ENCODE results near the gene CADM1. TPM values are rescaled to one million over a fixed set of nuclear protein-coding genes. Genes with fewer than 3 reads are reported as not detected.

Gene CADM1
- total RNA-seq, 1 donor from 2014 or later, result 41.7 TPM

- DNase-seq (ENCODE audit: low read depth), result no peak
- TF ChIP-seq CTCF (IDR thresholded peaks at IDR 0.05; ENCODE audit: insufficient read depth, low read length, poor library complexity, severe bottlenecking), result no peak
- Histone ChIP-seq H3K4me3 (ENCODE audit: low read depth, low read length) (no peak overlapping the region), H3K36me3 (ENCODE audit: control insufficient read depth, insufficient read depth, low read length) (no peaks in the 10 kb centered on the region), H3K27me3 (ENCODE audit: control insufficient read depth, insufficient read depth, low read length) (no peaks in the 10 kb centered on the region)
Measured at GRCh38 chr11:115182282-115182955, 321.8 kb downstream of the CADM1 start.

DNA sequence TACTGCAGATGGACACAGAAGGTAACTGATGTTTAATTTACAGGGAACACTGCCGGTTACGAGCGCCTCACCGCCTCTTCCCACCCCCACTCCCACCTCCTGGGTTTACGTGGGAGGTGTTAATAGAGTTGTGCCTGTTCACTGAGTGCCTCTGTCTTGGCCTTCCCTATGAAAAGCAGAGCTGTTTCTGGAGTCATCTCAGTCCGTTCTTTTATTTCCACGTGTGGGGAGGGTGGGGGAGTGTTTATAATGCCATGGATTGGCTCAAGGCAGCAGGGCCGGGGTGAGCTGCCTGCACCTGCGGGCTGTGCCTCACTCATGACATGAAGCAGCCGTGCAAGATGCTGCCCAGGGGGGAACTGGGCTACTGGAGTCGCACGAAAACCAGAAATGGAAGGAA is 322.7 kb downstream of the CADM1 start:
- Histone ChIP-seq H3K4me3 (ENCODE audit: low read depth, low read length) (no peak overlapping the region), H3K36me3 (ENCODE audit: control insufficient read depth, insufficient read depth, low read length) (no peaks in the 10 kb centered on the region), H3K27me3 (ENCODE audit: control insufficient read depth, insufficient read depth, low read length) (peaks cover under 1% of the 10 kb centered on the region)
- no peak for TF ChIP-seq CTCF (IDR thresholded peaks at IDR 0.05; ENCODE audit: insufficient read depth, low read length, poor library complexity, severe bottlenecking)
- no peak for DNase-seq (ENCODE audit: low read depth)

- no peak overlapping the region for H3K4me3 ChIP-seq (ENCODE audit: low read depth, low read length)
- TF ChIP-seq CTCF (IDR thresholded peaks at IDR 0.05; ENCODE audit: insufficient read depth, low read length, poor library complexity, severe bottlenecking), result no peak
- no peaks in the 10 kb centered on the region for H3K36me3 ChIP-seq (ENCODE audit: control insufficient read depth, insufficient read depth, low read length)
- H3K27me3 ChIP-seq (ENCODE audit: control insufficient read depth, insufficient read depth, low read length), result peaks cover 2% of the 10 kb centered on the region
- no peak for DNase-seq (ENCODE audit: low read depth)
Measured at GRCh38 chr11:115180272-115180671, 323.9 kb downstream of the CADM1 start.

DNA sequence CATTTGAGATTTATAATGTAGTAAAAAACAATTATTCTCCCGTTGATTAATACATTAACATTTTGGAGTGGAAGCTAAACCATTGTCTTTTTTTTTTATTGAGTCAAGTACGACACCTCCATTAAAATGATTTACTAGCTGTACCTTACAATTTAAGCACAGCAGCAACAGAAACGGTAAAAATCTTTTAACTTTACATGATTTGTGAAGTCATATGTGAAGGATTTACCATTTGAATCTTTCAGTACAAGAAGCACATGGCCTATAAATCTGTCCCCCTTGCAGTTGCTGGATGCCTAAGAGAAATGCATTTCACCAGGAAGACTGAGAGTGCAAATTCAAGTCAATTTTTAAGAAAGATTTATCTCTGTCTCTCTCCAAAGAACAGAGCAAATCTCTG is 324.6 kb downstream of the CADM1 start:
- Histone ChIP-seq H3K36me3 (ENCODE audit: control insufficient read depth, insufficient read depth, low read length) (no peaks in the 10 kb centered on the region), H3K27me3 (ENCODE audit: control insufficient read depth, insufficient read depth, low read length) (peaks cover 2% of the 10 kb centered on the region), H3K4me3 (ENCODE audit: low read depth, low read length) (no peak overlapping the region)
- DNase-seq (ENCODE audit: low read depth), result no peak
- TF ChIP-seq CTCF (IDR thresholded peaks at IDR 0.05; ENCODE audit: insufficient read depth, low read length, poor library complexity, severe bottlenecking), result no peak

DNA sequence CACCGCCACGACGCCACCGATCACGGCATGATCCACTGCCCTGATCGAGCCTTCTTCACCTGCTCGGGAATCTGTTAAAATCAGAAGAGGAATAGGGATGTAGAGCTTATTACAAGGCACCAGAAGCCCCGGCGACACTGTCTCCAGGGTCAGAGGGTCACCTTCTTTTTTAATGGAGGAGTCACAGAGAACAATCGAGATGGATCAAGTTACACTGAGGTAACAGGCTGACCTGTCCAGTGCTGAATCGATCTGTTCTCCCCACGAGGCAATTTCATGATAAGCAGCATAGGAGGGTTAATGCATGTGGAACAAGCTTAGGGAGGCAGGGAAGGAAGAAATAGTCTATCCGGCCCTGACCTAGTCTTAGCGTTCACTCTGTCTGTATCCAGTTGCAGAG is 325.5 kb downstream of the CADM1 start:
- Histone ChIP-seq H3K27me3 (ENCODE audit: control insufficient read depth, insufficient read depth, low read length) (peaks cover 2% of the 10 kb centered on the region), H3K4me3 (ENCODE audit: low read depth, low read length) (no peak overlapping the region), H3K36me3 (ENCODE audit: control insufficient read depth, insufficient read depth, low read length) (no peaks in the 10 kb centered on the region)
- DNase-seq (ENCODE audit: low read depth), result no peak
- TF ChIP-seq CTCF (IDR thresholded peaks at IDR 0.05; ENCODE audit: insufficient read depth, low read length, poor library complexity, severe bottlenecking), result no peak

GRCh38 chr11:115173136-115173535 is 331.1 kb downstream of the CADM1 start:
- no peak overlapping the region for H3K4me3 ChIP-seq (ENCODE audit: low read depth, low read length)

More at GRCh38 chr11:115173136-115173535, 331.1 kb downstream of the CADM1 start:
- no peak for DNase-seq (ENCODE audit: low read depth)
- no peaks in the 10 kb centered on the region for H3K36me3 ChIP-seq (ENCODE audit: control insufficient read depth, insufficient read depth, low read length)
- H3K27me3 ChIP-seq (ENCODE audit: control insufficient read depth, insufficient read depth, low read length), result peaks cover 2% of the 10 kb centered on the region
- TF ChIP-seq CTCF (IDR thresholded peaks at IDR 0.05; ENCODE audit: insufficient read depth, low read length, poor library complexity, severe bottlenecking), result no peak
